ENCODE data around the gene CAPN9.
"Not testable (repeated sequence)": the region's sequence is repeated elsewhere in the genome, so short reads cannot be mapped to it uniquely, and the experiment has no call there.

Gene CAPN9, protein sequence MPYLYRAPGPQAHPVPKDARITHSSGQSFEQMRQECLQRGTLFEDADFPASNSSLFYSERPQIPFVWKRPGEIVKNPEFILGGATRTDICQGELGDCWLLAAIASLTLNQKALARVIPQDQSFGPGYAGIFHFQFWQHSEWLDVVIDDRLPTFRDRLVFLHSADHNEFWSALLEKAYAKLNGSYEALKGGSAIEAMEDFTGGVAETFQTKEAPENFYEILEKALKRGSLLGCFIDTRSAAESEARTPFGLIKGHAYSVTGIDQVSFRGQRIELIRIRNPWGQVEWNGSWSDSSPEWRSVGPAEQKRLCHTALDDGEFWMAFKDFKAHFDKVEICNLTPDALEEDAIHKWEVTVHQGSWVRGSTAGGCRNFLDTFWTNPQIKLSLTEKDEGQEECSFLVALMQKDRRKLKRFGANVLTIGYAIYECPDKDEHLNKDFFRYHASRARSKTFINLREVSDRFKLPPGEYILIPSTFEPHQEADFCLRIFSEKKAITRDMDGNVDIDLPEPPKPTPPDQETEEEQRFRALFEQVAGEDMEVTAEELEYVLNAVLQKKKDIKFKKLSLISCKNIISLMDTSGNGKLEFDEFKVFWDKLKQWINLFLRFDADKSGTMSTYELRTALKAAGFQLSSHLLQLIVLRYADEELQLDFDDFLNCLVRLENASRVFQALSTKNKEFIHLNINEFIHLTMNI

DNA sequence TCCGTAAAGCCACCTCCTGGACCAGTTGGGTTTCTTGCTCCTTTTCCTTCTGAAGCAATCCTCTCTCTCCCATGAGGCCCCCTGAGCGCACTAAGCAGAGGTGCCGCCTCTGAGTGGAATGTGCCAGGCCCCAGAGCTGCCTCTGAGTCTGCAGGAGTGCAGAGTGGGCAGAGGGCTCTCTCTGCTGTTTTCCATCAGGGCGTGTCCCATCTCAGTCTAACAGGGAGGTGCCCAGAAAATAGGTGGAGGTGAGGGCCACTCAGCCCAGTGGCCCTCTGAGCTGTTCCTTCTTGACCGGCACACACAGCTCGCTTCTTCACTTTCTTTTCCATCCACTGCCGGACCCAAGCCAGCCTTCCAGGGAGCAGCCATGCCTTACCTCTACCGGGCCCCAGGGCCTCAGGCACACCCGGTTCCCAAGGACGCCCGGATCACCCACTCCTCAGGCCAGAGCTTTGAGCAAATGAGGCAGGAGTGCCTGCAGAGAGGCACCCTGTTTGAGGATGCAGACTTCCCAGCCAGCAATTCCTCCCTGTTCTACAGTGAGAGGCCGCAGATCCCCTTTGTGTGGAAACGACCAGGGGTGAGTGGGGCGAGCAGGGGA, at the start of gene CAPN9:
CAPN9 (plus strand) TSS at position 262 of the 604 bp plus-strand sequence; CDS start at position 371, 109 bp downstream.
- DNase-seq: no peak

DNA sequence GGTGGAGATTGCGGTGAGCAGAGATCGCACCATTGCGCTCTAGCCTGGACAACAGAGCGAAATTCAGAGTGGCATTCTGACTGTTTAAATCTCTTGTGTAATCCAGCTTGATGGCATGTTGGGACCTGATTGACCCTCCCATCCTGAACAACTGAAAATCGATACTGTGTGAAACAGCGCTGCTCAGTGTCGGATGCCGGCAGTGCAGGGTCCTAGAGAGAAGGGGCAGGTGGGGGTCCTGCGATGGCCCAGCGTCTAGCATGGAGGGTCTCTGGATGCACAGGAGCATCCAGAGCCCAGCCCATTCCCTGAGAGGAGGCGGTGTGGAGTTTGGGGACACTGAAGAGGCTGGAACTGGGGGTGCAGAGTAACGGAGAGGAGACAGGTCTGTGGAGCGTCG, 49.1 kb upstream of the CAPN9 start:
- no peak for DNase-seq

DNA sequence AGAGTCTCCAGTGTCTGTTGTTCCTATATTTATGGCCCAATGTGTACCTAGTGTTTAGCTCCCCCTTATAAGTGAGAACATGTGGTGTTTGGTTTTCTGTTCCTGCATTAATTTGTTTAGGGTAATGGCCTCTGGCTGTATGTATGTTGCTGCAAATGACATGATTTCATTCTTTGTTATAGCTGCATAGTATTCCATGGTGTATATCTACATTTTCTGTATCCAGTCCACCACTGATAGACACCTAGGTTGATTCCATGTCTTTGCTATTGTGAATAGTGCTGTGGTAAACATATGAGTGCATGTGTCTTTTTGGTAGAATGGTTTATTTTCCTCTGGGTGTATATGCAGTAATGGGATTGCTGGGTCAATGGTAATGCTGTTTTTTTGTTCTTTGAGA, 48.2 kb upstream of the CAPN9 start:
- DNase-seq: not testable (repeated sequence)

DNA sequence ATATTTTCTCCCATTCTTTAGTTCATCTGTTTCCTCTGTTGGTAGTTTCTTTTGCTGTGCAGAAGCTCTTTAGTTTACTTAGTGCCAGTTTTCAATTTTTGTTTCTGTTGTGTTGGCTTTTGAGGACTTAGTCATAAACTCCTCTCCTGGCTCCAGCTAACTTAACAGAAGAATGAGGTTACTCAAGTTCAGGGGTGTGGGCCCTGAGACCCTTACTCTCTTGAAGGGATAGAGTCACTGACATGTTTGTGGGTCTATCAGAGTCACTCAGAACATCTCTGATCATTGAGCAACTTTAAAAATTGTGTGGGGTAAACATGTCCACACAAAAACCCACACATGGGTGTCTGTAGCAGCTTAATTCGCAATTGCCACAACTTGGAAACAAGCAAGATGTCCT, 47.5 kb upstream of the CAPN9 start:
- DNase-seq: no peak

DNA sequence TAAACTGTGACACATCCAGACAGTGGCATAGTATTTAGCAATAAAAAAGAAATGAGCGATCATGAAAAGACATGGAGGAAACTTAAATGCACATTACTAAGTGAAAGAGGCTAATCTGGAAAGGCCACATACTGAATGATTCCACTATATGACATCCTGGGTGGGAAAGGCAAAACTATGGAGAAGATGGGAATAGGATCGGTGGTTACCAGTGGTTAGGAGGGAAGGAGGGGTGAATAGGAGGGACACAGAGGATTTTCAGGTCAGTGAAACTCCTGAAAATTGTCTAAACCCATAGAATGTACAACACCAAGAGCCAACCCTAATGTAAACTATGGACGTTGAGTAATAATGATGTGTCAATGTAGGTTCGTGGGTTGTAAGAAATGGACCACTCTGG, 47.1 kb upstream of the CAPN9 start:
- DNase-seq: no peak

DNA sequence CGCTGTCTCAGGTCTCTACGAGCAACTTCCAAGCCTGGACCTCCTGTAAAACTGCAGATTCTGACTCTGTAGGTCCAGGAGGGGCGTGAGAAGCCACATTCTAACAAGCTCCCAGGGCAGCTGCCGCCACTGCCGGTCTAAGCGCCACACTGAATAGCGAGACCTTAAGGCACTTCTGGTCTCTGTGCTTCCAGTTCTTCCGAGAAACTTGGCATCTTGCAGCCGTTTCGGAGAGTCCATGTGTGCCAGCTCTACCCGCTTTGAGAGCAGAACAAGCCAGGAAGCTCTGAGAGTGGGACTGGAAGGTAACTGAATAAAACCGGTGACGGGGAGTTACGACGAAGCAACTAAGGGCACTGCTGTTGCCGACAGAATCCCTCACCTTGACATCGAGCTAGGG, 45.8 kb upstream of the CAPN9 start:
- no peak for DNase-seq

DNA sequence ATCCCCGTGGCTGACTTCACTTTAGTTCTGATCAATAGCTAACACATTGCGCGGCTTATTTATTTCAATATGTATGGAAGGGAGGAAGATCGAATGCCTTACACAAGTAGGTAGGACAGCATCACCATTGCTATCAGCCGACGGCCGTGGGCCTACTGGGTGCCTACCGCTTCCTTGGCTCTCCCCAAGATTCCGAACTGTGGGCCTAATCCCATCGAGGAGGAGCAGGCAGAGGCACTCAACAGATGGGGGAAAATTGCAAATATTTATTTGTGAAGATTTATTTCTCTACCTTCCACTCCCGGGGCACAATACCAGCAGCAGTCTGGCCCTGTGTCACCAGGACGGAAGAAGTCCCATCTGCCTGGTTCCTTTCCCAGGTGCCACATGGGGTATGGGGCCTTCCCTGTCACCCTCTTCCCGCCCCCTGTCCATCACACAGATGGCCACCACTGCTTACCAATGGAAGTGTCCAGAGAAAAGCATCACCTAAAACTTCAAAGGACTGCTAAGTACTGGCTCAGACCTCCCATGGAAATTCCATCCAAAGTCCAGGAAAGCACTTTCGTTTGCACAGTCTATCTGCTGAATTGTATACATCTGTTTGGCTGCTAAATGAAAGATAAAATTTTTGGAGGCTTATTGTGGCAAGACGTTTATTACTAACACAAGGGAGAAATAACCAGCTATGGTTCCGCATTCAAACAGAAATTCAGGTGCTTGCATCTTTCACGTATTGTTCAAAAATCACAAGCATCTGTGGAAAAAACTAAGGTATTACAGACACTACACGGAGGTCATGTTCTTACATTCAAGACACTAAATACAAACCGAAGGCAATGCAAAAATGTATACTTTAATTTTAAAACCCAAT, 45.1 kb upstream of the CAPN9 start:
- no peak for DNase-seq

DNA sequence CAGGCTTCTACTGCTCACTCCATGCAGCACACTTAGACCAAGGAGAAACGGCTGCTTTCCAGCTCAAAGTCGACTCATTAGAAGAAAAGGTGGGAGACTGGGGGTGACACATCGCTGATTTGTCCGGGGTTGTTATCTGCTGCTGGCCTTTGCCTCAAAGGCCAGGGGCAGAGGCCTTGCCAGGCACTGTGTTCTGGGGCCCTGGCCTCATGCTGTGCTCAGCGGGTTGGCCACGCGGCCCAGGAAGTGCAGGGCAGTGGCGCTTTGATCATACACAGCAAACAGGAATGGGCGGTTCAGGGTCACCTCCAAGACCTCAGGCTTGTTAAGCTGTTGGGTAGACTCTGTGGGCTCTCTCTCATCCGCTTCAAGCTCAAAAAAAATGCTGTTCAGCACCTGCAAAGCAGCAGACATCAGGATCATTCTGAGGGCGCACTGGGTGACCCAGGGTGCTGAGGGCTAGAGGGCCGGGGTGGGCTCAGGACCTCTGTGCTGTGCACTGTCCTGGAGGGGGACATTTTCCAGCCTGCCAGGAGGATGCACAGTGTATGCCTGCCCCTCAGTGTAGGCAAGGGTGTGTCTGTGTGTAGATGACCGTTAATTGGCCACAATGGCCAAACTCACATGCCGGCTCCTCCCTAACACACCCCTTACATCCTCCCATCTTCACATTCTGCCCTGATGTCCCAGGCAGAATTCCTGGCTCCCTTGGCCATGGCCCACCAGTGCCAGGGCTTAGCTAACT, 44.1 kb upstream of the CAPN9 start:
- no peak for DNase-seq

DNA sequence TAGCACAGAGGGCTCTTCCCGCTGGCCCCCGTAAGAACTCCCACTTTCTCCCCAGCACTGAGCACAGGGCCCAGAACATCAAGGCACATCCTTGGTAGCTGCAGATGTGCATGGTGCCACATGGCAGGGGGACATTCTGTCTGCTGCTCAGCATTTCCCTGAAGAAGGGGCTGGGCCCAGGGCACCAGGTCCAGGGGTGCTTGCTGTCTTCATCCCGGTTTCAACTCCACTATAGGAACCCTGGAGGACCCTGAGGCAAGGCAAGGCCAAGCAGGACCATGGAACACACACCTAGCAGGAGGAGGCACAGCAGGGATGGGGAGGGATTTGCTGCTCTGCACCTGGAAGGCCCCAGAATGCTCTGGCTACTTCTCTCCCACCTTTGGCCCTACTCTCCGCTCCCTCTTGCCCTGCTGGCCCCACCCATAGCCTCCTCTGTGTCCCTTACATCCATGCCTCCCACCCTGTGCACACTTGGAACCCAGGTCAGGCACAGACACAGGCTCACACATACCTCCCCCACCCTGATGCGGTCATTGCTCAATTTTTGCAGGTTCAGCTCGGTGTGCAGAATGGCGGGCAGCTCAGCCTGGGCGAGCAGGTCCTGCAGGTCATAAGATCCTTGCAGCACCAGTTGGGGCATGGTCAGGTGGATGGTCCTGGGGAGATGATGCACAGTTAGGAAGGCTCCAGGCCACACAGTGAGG, 43.4 kb upstream of the CAPN9 start:
- DNase-seq: no peak

DNA sequence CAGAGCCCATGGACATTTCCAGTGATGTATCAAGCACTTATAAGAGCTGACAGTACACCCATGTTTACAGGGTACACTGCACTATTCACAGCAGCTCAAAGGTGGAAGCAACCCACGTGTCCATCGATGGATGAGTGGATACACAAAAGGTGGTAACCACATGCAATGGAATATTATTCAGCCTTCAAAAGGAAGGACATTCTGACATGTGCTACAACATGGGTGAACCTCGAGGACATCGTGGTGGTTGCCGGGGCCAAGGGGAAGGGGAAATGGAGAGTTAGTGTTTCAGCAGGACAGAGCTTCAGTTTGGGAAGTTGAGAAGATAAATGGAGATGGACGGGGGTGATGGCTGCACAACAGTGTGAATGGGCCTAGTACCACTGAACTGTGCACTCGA, 42.4 kb upstream of the CAPN9 start:
- no peak for DNase-seq

DNA sequence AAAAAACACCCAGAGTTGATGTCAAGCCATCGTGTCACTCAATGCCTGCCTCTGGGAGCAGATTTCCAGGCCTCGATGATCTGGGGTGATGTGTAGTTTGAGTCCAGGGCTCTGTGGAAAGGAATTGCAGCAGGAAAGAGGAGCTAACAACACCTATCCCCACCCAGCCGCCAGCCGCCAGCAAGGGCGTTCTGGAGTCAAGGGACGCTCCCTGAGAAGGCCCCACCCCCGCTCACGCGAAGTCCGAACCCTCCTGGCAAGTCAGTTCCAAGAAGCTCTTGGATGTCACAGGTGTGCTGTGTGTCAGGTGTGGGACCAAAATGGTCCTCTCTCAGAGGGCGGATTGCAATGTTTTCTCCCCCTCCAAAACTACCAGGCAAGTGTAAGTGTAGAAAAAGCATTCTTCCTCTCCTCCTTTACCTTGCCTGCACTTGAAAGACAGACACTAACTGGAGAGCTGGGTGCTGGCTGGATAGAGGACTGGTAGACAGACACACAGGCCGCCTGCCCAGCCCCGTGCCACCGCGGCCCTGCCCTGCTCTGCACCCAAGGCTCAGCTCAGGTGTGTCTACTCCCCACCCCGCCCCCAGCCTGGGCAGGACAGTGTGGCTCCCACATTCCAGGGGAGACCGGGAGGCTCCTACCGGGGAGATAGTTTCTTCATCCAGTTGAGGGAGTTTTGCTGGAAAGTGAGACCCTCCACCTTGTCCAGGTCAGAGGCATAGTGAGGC, 41.7 kb upstream of the CAPN9 start:
- DNase-seq: no peak

DNA sequence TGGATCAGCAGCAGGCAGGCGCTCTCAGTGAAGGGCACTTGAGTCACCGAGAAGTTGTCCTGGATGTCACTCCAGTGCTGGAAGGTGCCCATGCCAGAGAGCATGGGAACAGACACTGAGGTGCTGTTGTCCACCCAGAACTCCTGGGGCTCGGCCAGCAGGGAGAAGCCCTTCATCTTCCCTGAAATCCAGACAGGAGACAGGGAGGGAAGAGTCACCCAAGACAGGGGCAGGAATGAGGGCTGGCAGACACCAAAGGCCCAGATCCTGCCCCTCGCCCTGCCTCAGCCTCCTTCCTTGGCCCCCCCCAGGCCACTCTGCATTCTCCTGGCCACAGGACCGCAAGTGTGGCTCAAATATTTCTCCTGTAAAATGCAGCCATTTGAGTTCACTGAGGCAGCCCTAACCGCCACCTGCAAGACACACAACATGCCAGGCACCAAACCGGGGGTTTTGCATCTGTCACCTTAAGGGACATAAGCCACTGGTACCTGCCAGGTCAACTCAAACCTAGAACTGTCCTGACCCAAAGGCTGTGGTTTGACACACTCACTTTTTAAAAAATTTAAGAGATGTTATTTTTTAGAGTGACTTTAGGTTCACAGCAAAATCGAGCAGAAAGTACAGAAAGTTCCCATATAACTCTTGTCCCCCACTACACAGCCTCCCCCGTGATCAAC, 41.0 kb upstream of the CAPN9 start:
- DNase-seq: no peak

DNA sequence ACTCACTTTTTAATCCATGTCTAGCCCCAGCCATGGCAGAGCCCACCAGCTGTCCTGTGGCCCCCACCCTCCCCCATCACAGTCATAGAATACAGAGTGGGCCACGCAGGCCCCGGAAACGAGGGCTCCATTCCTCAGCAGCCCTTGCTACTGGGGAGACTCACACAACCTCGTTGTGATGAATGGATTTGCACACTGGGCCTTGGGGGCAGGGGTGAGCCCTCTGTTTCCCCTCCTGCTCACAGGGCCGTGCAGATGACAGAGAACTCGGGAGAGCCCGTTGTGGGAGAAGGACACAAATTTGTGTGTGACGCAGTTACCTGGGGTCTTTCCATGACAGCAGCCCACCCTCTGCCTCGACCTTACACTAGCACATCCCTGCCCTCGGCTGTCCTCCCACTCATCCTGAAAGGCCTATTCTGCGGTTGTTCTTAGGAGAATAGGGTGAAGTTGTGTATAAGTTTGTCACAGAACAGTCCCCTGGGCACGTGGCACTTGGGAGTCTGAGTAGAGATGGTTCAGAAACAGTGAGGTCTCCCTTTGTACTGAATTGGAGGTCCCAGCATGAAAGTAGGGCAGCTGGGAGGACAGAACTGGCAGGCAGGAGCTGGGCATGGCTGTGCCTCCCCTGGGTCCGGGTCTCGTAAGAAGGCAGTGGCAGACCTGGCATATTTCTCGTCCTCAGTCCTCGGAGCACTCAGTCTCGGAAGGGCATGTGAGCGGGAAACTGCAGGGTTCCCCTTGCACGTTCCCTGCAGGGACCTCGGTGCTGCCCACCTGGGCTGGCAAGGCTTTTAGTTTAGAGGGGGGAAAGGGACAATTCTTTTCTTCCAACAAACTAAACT, 40.1 kb upstream of the CAPN9 start:
- DNase-seq: no peak

DNA sequence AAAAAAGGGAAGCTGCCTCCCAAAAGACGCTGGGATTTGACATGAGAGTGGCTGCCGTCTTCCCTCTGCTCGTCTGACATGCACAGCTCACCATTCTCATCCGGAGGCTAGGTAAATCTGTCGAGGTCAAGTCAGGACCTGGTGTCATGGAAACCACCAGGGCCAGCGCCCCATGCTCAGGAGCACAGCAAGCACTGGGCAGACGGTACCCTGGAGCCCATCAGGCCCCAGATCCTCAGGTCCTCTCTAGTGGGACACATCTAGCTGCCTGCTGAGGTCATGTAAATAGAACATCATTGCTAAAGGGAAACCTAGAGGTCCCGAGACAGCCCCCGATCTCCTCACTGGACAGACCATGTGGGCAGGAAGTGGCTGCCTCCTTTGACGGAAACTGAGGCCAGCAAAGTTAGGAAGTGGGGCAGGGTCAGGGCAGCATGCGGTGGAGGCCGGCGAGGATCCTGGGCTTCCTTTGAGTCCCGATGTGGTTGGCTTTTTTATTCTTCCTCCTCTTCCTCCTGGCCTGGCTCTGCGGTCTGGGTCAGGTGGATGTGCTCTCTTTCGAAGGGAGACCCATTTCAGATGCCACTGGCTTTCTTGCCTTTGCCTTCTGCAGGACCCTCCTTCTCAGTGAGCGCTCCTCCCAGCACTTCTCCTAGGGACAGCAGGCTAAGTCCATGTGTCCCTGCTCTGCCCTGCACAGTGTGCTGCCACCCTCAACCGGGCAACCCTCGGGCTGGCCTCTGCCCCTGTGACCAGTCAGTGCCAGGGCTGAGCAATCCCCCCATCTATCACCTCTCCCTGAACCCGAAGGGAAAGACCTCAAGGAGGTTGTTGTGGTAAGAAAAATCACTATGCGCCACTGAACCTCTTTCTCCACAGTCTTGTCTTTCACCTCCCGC, 39.2 kb upstream of the CAPN9 start:
- DNase-seq: no peak

DNA sequence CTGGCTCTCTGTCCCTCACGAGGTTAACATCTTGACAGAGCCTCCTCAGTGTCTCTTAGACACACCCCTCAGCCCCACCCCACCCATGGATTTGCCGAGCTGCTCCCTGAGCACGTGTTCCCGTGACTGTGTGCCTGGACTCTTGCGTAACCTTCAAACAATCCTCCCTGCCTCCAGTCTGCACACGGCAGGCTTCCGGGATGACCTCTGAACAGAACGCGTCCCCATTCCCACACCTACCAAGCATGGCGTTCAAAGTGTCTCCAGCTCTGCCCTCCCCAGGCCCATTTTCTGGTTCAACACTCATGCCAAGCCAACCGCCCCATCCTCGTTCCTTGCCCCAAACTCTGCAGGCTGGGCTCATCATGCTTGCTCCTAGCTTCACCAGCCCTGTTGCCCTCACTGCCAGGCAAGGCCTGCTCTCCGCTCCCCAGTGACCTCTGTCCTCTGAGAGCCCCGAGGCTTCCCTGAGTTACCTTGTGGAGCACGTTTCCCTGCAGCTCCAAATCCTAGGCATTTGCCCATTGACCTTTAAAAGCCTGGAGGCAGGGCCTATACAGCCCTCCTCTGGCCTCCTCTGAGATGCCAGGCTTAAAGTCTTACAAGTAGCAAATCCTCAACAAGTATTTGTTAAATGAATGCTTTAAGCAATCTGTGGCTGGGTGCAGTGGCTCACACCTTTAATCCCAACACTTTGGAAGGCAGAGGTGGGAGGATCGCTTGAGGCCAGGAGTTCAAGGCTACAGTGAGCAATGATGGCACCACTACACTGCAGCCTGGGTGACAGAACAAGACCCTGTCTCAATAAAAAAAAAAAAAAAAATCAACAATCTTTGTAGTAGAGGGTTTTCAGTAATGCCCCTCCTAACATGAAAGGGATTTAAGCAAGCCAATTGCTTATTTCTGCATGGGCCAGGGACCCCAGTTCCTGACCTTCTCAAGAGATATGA, 38.3 kb upstream of the CAPN9 start:
- no peak for DNase-seq

DNA sequence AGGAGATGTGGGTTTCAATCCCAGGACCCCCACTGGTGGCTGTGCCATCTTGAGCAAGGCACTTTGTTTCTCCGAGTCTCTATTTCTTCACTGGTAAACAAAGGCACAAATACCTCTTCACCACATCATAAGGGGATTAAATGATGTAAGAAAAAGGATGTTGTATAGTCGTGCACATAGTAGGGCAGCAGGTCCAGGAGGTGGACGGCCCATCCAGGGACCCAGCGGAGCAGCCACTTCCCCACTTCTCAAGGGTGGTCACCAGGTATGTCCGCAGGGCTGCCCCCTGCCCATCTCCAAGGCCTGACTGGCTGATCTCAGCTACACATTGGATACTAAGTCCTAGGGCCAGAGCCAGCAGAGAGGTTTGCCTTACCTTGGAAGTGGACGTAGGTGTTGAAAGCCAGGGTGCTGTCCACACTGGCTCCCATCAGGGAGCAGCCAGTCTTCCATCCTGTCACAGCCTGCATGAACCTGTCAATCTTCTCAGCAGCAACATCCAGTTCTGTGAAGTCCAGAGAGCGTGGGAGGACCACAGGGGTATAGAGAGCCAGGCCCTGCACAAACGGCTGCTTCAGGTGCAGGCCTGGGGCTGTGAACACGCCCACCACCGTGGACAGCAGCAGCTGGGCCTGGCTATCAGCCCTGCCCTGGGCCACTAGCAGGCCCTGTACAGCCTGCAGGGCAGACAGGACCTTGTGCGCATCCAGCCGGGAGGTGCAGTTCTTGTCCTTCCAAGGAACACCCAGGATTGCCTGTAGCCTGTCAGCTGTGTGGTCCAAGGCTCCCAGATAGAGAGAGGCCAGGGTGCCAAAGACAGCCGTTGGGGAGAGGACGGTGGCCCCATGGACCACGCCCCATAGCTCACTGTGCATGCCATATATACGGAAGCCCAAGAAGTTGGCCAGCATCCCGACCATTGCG, 37.3 kb upstream of the CAPN9 start:
- no peak for DNase-seq

All from SW 1271 (cell line).